ENCODE data around the gene PIAS2.
A peak's percentile ranks its signal among the peaks of the same experiment; 100 is the strongest.

The PIAS2 gene

DNA sequence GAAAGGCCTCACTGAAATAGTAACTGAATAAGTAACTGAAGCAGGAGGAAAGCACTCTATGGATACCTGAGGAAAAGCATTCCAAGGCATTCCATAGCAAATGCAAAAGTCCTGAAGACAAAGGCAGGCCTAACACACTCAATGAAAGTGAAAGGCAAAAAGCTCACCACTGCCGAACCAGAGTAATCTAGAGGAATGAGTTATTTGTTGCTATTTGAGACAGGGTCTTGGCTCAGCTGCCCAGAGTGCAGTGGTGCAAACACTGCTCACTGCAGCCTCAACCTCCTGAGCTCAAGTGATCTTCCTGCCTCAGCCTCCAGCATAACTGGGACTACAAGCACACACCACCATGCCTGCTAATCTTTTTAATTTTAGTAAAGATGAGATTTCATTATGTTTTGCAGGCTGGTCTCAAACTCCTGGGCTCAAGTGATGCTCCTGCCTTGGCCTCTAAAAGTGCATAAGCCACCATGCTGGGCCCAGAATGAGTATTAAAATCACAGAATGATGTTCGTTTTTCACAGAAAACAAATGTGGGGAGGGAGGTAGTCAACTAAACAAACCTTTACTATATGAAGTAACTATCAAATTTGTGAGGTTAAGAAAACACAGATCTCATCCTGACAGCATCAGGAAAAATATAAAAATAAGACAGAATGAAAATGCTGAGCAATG lies 17.9 kb downstream of the PIAS2 start:
- ChIA-PET CTCF (interaction anchor here (1.2 to 3.7 kb wide), 2 partner anchors 15 to 241 kb away, joined by 3 to 17 read pairs; no protein-coding TSS in a partner anchor), POLR2A (interaction anchor here (1.0 kb wide), 1 partner anchor 18 kb away, joined by 5 read pairs; the partner anchor contains the start of genes KATNAL2 and PIAS2)
- peak; percentile 41 for DNase-seq (ENCODE audit: extremely low spot score)
- TF ChIP-seq, protein P1, sequence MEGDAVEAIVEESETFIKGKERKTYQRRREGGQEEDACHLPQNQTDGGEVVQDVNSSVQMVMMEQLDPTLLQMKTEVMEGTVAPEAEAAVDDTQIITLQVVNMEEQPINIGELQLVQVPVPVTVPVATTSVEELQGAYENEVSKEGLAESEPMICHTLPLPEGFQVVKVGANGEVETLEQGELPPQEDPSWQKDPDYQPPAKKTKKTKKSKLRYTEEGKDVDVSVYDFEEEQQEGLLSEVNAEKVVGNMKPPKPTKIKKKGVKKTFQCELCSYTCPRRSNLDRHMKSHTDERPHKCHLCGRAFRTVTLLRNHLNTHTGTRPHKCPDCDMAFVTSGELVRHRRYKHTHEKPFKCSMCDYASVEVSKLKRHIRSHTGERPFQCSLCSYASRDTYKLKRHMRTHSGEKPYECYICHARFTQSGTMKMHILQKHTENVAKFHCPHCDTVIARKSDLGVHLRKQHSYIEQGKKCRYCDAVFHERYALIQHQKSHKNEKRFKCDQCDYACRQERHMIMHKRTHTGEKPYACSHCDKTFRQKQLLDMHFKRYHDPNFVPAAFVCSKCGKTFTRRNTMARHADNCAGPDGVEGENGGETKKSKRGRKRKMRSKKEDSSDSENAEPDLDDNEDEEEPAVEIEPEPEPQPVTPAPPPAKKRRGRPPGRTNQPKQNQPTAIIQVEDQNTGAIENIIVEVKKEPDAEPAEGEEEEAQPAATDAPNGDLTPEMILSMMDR (IDR thresholded peaks at IDR 0.05; ENCODE audit: control extremely low read depth, extremely low read depth, low read depth, missing control alignments) = no peak

DNA sequence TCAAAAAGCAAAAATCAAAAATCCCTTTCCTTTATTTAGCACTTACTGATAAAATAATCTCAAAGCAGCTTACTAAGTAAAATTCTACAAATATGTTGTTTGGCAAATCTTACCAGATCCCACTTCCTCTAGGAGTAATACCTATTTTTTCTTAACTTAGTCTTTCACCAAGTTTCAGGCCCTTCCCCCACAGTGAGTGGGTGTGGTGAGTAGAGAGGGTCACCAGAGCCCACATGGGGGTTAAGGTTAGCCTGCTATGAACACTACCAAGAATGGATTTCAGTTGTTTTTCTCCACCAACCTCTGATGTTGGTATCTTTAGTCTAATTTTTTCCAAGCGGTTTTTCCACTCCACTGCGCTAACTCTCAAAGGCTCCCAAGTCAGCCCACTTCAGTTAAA lies 23.2 kb downstream of the PIAS2 start:
- ChIA-PET POLR2A (no interaction called here), CTCF (interaction anchor here (1.2 to 1.4 kb wide), 2 partner anchors 15 to 17 kb away, joined by 3 read pairs; no protein-coding TSS in a partner anchor)
- no peak for DNase-seq (ENCODE audit: extremely low spot score)
- TF ChIP-seq, protein P1 (IDR thresholded peaks at IDR 0.05; ENCODE audit: control extremely low read depth, extremely low read depth, low read depth, missing control alignments) = no peak

DNA sequence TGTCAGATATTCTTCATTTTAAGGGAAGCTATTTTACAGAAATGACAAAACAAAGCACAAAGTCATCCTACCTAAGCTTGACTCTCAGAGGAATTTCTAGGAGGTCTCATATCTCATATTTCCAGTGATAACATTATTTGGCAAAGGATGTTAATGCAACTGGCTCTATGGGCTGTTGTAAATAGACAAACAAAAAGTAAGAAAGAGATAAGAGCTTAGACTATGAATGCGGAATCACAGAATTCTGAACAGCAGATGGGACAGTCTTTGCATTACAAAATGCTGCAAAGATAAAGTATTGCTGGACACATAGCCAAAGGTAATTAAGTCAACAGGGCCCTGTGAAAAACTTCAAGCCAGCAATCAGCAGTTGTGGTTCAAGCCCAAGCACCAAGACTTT lies 23.9 kb downstream of the PIAS2 start:
- no peak for DNase-seq (ENCODE audit: extremely low spot score)
- TF ChIP-seq, protein P1 (IDR thresholded peaks at IDR 0.05; ENCODE audit: control extremely low read depth, extremely low read depth, low read depth, missing control alignments) = no peak
- POLR2A ChIA-PET = interaction anchor here (1.1 kb wide), 1 partner anchor 24 kb away, joined by 4 read pairs; the partner anchor contains the start of genes KATNAL2 and PIAS2
- CTCF ChIA-PET = interaction anchor here (0.8 kb wide), 1 partner anchor 16 kb away, joined by 3 read pairs; no protein-coding TSS in a partner anchor

DNA sequence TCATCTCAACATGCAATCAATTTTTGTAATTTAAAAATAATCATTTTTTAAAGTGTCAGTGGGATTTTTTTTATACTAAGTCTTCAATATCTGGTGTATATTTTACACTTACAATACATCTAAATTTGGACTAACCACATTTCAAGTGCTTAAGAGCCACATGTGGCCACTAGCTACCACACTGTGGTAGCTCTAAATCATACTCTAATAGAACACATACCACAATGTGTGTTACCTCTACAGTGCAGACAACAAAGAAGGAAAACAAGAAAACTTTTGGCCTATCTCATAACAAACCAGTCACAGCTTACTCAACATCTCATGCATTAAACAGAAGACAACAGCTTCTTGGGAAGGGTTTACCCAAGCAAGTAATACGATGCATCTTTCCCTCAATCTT lies 24.5 kb downstream of the PIAS2 start:
- TF ChIP-seq, protein P1 (IDR thresholded peaks at IDR 0.05; ENCODE audit: control extremely low read depth, extremely low read depth, low read depth, missing control alignments) = no peak
- ChIA-PET CTCF (no interaction called here), POLR2A (interaction anchor here (1.1 kb wide), 1 partner anchor 24 kb away, joined by 4 read pairs; the partner anchor contains the start of genes KATNAL2 and PIAS2)
- peak; percentile 21 for DNase-seq (ENCODE audit: extremely low spot score)

DNA sequence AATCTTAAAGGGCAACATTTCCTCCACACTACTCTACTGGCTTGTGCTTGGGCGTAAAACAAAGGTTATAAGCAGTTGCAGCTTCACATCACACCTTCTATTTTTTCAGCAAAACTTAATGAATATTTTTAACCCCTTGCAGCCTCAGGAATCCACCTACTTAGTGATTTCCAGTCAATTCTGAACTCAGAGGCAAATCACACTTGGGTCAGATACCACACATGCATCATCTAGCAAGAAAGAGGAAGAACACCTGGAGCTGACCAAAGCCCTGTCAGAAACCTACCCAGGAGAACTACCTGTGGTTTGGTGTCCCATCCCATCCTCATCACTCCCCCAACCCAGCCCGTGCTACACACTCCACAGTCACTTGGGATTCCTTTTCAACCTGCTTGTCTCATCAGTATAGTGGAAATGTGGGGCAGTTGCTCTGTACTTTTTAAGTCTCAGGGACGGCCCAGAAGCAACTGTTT lies 25.5 kb downstream of the PIAS2 start:
- TF ChIP-seq, protein P1 (IDR thresholded peaks at IDR 0.05; ENCODE audit: control extremely low read depth, extremely low read depth, low read depth, missing control alignments) = no peak

DNA sequence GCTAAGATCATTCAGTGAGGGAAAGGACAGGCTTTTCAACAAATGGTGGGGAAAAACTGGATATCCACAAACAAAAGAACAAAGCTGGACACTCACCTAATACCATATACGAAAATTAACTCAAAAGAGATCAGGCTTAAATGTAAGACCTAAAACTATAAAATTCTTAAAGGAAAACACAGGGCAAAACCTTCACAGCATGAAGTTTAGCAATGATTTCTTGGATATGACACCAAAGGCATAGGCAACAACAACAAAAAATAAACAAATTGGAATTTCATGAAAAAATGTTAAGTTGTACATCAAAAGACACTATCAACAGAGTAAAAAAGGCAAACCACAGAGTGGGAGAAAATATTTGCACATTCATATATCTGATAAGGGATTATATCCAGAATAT lies 28.3 kb downstream of the PIAS2 start:
- ChIA-PET POLR2A (no interaction called here), CTCF (no interaction called here)
- no peak for DNase-seq (ENCODE audit: extremely low spot score)
- TF ChIP-seq, protein P1 (IDR thresholded peaks at IDR 0.05; ENCODE audit: control extremely low read depth, extremely low read depth, low read depth, missing control alignments) = no peak

More for the DNA sequence above, 25.5 kb downstream of the PIAS2 start:
- POLR2A ChIA-PET = no interaction called here
- CTCF ChIA-PET = no interaction called here
- DNase-seq (ENCODE audit: extremely low spot score) = peak; percentile 68
